Activated T-helper 9 cell treated with anti-CD3 and anti-CD28 coated beads, Interleukin-2, amount 50 U/mL, for 16 hours (primary cell): ENCODE measurements around the gene GMPPA.

Experiments used
- DNase-seq: peaks from one replicate; pipeline ENCODE4 v3.0.0-alpha.2; 2020; ENCODE audit warnings: low read depth

GMPPA gene

DNA sequence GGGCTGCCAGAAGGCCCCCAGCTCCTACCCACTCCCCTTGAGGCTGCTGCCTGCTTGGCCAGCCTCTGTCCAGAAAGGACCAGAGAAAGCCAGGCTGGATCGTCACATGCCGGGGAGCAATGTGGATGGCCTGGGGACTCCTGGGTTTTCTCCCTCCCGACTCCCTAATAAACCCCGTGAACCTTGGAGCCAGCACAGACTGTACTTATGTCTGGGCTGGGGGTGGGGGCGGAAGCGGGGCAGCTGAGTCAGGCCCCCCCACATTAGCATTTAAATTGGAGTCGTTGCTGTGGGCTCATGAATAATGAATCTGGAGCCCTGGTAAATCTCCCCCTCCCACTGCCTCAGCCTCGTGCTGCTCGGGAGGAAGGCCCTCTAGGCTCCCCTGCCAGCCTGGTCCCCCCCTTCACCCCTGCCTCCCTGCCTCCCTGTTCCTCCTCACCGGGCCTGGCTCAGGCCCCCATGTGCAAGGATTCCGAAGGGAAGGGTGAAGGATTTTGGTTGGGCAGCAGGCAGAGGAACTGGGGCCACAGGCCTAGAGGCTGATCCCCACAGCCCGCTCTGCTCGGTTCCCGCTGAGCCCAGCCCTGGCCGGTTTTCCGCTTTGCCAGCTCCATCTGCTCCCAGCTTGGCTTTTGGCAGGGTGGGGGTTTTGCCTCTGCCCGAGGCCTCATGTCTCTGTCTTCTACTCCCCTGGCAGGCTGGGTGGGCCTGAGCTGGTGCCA lies 8.3 kb downstream of the GMPPA start:
- DNase-seq: no peak

DNA sequence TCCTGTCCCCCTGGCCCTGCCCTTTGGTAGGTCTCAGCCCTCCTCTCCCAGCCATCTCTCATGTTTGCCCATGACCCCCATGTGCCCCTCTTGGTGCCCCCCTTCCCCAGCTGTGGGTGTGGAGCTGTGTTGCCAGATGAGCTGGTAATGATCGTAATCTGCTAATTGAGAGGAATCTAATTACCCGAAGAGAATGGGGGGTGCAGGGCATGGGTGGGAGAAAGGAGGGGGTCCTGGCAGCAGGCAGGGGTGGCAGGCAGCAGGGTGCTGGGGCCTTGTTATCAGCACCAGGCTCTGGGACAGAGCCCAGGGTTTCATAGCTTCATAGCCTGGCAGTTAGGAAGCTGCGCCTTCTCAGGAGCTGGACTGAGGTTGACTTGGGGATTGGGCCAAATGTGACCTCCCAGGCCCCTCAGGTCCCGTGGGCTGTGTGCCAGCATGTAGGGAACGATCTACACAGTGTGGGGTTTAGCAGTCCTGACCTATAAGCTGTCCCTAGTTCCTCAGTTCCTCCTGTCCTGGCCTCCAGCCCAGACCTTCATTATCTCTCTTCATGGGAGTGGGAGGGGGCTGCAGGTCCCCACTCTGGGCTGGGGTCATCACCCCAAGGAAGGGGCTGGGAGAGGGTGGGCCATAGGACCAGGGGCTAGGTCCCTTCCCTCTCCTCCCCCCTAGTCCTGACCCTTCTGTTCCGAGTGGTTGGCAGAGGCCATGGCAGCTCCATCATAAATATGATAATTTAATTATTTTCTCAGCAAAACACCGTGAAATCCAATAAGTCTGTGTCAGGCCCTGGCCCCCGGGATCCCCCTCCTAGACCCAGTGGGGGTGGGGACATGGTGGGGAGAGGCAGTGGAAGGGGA lies 9.1 kb downstream of the GMPPA start:
- no peak for DNase-seq

DNA sequence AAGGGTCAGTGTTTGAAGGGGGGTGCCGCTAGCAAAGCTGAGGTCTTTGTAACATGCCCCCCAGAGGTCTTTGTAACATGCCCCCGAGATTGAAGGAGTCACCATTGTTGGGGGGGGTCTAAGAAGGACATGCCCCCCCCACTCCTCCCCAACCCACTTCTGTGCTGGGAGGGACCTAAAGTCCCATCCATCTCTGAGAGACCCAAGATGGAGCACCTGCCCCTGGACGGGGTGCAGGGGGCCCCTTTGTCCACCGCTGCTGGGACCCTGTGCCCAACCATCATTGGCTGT lies 9.7 kb downstream of the GMPPA start:
- no peak for DNase-seq

DNA sequence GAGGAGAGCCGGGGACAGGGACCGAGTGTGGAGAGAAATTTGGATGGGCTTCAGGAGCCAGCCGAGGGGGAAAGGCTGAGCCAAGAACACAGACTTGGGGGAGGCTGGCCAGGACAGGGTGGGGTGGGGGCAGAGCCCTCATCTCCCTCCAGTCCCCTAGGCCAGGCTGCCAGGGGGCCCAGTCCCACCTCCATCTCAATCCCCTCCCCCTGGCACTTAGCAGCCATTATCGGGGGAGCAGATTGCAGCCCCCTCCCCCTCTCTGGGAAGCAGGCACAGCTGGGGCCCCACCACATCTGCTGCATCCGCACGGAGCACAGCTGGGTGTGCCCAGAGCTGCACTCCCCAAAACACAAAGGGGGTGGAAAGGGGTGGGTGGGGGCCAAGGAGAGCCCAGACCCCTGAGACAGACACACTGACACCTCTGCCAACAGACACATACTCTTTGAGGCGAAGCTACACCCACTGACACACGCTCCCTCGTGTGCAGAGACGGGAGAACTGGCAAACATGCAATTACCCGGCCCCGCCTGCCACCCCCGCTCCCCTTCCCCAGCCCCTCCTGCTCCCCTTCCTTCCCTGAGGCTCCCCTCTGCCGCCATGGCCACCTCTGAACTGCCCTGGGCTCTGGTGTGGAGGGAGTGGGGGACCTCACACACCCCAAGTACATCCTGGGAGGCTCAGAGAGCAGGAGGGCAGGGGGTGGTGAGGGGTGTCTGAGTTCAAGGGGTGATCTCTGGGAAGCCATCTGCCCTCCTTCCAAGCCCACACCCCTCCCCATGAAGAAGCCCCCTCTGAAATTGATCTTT lies 10.5 kb downstream of the GMPPA start:
- no peak for DNase-seq

DNA sequence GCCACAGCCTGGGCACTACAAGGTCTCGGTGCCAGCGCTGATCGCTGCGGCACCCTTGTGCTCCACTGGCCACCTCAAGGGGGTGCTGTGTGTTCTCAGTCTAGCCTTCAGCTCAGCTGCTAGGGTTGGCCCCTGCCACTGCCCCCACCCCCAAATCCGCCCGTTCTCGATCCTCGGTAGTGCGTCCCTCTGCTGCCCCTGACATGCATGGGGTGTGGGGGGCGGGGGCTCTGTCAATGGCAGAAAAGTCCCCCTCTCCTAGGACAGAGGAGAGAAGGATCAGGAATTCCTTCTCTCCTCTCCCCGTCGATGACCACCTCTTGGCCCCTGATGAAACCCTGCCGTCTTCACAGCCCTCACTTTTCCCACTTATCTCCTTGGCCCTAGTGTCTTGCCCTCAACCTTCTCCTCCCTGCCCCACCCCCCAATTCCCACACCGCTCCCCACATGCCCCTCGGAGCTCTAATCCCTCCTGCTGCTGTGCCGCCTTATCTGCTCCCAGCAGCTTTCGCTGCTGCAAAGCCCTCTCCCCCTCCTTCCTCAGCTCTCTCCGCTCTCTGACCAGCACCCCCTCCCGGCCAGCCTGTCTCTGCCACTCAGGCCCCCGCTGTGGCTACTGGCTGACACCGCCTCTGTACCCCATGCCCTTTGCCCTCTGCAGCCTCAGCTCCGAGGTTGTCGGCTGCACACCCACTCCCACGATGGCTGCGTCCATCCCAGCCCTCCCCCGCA lies 11.3 kb downstream of the GMPPA start:
- peak; percentile 20 for DNase-seq

DNA sequence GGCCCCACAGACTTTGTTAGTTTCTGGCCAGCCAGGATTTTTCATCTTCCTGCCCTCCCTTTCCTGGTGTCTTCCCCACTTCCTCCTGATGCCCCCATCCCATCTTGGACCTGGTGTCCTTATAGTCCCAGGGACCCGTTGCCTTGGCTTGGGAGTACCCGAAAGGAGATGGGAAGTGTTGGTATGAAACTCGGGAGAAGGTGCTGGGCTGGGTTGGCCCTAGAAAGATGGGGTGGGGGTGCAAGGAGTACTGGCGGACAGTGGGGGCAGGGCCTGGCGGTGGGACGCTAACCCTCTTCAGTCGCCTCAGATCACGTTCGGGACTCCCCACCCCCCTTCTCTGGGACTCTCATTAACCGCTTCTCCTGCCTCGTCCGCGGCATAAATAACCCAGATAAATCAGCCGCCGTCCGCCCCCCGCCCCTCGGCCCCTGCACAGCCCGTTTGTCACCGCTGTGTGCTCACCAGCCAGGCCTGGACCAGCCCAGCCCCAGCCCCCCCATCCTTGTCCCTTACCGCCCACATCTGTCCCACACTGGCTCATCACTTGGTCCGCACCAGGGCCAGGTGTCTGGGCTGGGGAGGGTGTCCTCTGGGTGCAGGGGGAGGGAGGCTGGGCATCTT lies 11.9 kb downstream of the GMPPA start:
- no peak for DNase-seq

DNA sequence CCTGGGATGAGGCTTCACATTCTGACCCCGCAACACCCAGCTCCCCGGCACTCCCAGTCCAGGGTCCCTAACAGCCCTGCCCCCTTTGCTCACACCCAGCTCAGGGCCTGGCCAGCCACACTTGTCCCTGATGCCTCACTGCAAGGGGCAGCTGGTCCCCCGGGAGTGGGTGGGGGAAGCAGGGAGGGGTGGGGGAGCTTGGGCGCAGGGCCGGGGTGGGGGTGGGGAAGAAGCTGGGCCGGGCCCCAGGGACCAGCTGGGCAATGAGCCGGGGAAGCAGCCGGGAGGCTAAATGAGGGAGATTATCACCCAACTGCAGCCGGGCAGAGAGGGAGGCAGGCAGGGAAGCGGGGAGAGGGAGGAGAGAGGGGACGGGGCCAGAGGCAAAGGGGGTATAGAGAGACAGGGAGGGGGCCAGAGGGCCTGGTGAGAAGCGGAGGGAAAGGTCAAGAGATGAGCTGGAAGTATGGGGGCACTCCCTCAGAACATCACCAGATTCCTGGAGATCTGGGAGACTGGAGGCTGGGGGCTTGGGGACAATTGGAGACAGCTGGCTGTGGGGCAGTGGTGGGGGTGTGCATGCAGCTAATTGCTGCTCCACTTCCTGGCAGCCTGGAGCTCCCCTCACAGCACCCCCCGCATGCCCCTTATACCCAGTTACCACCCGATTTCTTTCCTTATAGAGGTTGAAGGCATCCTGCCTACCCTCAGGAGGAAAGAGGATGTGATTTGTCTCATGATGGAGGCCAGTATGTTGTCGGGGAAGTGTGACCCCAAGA lies 13.0 kb downstream of the GMPPA start:
- DNase-seq: no peak

DNA sequence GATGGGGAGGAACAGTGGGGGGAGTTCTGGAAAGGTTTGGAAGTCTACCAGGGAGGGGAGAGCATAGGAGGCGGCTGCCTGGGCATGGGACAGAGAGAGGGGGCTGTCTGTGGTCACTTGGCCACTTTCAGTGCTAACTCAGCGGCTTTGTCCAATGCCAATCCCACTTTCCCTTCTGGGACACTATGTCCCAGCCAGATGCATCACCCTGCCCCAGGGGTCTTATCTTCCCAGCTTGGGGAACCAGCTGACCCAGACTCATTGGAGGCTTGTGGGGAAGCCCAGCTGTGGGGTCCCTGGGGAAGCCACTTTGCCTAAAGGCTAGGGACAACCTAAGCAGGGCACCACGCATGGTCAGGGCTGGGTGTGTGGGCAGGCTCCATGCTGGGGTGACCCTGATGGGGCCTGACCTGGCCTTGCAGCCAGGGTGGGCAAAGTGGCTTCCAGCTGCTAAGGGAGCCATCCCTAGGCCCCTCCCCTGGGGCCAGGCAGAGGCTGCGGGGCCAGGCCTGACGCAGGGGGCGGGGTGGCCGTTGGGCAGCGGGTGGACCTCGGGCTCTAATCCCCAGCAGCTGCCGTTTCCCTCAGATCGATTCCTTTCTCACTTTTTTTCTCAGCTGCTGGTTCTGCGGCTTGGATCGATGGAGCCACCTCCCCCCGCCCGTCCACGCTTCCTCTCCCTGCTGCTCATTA lies 14.0 kb downstream of the GMPPA start:
- no peak for DNase-seq

DNA sequence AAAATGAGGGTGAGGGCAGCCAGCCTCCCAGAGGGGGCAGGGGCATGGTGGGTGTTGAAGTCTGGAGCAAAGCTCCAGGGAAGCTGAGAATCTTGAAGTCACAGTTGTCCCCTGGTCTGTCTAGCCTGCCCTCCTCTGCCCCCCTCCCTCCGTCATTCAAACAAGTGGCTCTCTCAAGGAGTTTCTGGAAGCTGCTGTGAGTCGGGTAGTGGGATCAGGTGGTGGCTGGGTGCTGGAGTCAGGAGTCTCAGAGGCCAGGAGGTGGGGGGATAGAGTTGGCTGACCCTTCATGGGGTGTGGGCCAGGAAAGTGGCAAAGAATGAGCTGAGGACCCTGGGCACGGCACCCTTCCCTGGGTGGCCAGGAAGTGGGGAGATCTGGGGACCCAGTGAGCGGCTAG lies 15.1 kb downstream of the GMPPA start:
- no peak for DNase-seq

DNA sequence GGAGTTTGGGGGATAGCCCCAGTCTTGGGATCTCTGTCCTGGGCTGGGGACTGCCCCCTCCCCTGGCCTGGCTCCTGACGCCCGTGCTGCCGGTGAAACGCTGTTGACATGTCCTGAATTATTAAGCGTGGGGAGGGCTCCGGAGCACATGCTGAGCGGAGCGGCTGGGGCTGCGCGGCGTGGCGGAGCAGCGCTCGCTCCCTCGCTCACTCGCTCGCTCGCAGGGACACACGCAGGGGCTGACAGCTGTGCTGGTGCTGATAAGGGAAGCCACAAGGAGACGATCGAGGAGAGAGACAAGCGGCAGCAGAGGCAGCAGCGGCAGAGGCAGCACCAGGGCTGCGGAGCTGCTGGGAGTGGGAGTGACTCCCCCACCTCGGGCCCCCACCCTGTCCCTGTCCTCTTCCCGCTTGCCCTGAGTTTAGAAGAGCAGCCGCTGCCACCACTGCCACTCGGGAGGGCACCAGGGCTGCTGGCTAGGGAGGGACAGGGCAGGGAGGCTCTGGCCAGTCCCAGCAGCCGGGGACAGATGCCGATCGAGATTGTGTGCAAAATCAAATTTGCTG lies 15.6 kb downstream of the GMPPA start, which contains the start of gene ASIC4:
ASIC4 (plus strand) TSS at position 287 of the 566 bp plus-strand sequence; CDS start at position 530, 243 bp downstream.
- DNase-seq: no peak

DNA sequence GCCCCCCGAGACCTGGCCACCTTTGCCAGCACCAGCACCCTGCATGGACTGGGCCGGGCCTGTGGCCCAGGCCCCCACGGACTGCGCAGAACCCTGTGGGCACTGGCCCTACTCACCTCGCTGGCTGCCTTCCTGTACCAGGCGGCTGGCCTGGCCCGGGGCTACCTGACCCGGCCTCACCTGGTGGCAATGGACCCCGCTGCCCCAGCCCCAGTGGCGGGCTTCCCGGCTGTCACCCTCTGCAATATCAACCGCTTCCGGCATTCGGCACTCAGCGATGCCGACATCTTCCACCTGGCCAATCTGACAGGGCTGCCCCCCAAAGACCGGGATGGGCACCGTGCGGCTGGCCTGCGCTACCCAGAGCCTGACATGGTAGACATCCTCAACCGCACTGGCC lies 16.1 kb downstream of the GMPPA start:
- no peak for DNase-seq

DNA sequence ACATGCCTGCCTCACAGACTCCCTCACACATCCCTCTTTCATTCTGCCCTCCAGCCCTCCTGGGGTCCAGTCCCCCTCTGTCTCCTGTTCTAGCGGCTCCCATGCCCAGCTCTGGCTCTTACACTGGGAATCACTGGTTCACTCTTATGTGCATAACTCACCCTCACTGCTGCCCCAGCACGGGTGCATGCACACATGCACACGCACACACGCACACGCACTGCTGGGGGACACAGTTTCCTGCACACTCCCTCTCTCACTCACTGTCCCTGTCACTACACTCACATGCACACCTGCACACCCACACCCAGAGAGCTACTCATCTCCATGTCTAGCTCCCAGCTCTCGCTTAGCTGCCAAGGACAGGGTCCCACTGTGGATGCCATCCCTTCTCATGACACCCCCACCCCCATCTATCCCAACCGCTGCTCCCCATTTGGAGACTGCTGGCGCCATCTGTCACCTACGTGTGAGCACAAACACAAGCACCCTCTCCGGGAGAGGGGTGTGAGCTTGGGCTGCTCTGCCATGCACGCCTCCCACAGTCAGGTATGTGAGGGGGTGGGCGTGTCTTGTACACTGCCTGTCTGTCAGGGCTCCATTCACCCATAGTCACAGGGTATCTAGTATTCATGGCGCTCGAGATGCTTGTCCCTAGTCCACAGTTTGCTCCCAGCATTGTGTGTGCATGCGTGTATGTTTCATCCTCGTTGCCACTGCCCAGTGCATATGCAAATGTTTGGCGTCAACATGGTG lies 17.4 kb downstream of the GMPPA start:
- DNase-seq: no peak

DNA sequence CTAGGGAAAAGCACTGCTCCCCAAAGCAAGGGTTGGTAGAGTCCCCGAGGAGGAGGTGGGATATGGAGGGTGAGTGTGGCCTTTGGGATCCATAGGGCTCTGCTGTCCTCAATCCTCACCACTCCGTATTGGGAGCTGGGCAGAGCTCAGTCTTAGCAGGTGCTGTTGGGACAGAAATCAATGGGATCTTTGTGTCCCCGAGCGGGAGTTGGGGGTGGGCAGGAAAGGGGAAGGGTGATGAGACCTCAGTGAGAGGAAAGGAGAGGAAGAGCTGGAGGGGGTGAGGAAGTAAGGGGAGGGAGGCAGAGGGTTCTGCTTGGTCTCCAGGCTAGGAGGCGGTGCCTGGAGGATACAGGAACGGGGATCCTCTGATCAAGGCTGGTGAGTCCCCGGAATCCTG lies 18.2 kb downstream of the GMPPA start:
- no peak for DNase-seq

DNA sequence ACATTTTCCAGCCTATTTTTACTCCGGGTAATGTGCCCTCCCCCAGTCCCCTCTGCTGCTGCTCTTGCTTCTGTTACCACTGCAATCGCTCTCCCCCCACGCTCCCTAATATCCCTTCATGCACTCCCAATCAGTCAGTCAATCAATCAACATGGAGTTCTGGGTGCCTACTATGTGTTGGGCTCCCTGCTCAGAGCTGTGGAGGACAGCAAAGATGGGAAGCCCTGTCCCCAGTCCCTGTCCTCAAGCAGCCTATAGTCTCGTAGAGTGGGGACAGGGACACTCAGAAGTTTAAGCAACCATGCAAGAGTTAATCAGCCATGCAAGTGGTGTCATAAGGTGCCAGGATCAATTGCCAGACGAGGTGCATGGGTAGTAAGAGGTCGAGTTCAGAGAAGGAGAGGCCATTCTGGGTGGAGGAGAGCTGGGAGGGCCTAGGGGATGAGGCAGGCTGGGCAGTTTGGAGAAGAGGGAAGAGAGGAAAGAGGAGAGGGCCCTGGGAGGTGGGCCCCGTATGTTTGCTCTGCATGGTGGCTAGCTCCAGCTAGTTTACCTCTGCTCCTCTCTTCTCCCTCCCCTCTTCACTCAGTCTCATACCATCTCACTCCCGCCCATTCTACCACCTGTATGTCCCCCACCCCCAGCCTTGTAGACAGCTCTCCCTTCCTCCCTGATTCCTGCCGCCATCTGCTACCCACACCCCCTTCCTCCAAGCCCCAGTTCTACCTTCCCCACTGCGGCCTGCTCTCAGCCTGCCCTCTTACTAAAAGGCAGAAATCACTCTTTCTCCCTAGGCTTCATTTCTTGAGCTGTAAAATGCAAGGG lies 19.5 kb downstream of the GMPPA start:
- DNase-seq: no peak

DNA sequence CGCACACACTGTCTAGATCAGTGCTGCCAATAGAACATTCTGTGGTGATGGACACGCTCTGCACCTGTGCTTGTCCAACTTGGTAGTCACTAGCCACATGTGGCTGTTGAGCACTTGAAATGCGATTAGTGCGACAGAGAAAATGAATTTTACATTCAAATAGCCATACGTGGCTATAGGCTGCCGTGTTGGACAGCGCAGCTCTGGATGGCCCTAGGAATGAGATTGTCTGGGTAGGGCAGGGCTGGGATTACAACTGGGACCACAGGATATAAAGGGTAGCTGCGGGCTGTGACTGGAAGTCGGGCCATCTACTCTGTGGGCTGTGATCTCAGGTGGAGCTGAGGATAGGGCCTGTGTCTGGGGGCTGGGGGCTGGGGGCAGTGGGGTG lies 20.8 kb downstream of the GMPPA start:
- DNase-seq: no peak

DNA sequence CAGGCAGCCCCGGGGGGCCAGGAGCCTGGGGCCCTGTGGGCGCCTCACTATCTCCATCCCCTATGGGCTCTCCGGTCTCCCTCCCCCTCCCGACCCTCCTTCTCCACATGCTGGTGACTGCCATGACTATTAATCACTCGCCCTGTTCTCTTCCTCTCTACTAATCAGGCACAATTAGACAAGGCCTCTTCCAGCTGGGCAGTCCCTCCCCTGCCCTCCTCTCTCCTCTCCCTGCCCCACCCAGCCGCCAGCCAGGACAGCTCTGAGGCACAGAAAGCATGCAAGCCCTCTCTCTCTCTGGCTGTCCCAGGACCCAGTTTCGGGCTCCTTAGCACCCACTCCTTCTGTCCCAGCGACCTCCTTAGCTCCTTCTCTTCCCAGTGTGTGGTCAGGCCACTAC lies 21.4 kb downstream of the GMPPA start:
- DNase-seq: no peak

DNA sequence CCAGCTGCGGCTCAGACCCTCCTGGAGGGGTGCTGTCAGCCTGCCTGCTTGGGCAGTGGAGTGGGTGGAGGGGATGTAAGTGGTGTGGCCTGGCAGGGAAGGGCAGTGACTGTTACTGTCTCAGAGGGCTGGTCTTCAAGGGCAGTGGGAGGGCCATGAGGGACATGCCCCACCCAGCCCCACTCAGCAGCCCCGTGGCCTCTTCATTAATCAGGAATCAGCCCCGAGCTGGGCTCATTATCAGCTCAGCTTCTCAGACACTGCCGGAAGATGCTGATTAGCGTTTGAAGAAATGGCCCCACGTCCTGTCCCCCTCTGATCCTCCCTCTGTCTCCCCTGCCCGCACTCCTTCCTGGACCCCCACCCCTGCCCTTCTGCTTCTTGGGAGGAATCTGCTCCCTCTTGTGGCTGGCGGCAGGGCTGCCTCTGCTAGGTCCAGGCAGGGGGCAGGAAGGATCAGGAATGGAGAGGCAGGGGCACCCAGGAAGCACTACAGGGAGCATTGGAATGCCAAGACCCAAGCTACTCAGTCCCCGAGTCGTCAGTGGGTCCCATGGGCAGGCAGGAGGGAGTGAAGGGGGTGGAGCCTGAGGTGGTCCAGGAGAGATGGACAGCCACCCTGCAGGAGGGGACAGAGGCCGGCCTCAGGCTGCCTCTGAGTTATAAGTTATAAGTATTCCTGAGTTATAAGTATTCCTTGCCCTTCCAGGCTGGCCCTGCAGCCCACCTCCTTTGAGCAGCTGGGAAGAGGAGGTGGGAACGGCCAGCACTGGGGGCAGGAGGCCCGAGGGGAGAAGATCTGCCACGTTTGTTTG lies 22.6 kb downstream of the GMPPA start:
- DNase-seq: no peak
